Stimulated activated CD4-positive, alpha-beta T cell treated with anti-CD3 and anti-CD28 coated beads, TNF-alpha, amount 100 ng/mL, for 4 hours (primary cell): ENCODE results near the gene CAMK2A.
A peak's percentile ranks its signal among the peaks of the same experiment; 100 is the strongest.
"Not testable (repeated sequence)": the region's sequence is repeated elsewhere in the genome, so short reads cannot be mapped to it uniquely, and the experiment has no call there.

Experiments used
- DNase-seq, 3 experiments: peaks; one replicate each; pipeline ENCODE4 v3.0.0-alpha.2; 2020; ENCODE audit warnings: low read depth in 3 of 3

Gene CAMK2A

GRCh38 chr5:150234576-150235499 lies 54.7 kb downstream of the CAMK2A start:
- no peak for DNase-seq

DNA sequence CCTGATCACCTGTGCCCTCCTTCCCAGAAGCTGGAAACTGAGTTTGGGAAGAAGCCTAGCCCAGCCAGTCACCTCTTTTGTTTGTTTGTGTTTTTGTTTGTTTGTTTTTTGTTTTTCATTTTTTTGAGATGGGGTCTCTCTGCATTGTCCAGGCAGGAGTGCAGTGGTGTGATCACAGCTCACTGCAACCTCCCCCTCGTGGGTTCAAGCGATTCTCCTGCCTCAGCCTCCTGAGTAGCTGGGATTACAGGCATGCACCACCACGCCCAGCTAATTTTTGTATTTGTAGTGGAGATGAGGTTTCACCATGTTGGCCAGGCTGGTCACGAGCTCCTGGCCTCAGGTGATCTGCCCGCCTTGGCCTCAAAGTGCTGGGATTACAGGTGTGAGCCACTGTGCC lies 55.9 kb downstream of the CAMK2A start:
- not testable (repeated sequence) for DNase-seq

GRCh38 chr5:150230842-150231241 lies 58.7 kb downstream of the CAMK2A start:
- no peak for DNase-seq

DNA sequence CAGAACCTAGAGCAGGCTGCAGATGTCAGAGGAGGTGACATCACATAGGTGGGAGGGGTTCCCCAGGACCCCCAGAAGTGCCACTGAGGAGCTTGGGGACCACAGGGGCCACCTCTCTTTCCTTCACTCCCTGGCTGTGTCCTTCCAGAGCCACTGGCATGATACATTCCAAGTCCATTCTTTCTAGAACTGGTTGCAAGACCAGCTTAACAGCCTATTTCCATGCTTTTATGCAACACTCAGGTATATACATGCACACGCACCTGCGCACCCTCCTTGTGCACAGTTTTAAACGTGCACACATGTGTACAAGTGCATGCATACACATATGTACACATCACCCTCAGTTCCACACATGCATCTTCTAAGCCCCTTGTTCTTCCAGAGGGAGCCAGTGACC lies 60.0 kb downstream of the CAMK2A start:
- DNase-seq, result no peak

GRCh38 chr5:150227606-150228273 lies 61.8 kb downstream of the CAMK2A start:
- DNase-seq, result no peak

DNA sequence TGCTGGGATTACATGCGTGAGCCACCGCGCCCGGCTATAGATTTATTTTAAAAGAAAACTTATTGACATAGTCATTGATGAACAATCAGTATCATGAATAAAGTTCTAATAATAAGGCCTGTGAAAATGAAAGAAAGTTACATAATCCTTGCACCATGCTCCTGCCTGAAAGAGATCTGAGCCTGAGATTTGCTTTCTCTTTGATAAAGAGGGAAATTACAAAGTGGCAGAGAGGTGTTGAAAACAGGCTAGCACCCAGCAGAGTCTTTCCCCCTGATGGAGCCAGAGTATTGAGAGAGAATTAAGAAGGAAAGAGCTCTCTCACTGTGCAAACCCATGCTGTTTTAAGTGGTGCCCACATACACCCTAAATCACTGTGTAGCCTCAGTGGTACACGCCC lies 62.5 kb downstream of the CAMK2A start:
- DNase-seq, result no peak

GRCh38 chr5:150224483-150225027 lies 65.0 kb downstream of the CAMK2A start:
- no peak for DNase-seq

DNA sequence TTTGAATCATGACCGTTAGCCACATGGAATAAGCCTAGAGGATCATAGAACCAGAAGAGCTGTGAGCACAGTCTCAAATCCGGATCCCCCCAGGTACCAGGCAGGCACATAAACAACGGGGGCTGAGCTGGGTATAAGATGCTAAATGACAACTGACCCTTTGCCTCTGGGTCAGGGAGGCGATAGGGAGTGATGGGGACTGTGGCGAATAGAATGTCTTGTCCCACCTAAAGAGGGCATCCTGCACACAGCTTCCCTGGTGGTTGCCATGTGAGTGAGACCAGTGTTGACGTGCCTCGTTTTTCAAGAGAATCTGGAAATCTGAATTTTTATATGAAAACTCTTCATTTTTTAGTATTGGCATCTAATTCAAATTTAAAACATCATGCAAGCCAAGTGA lies 66.1 kb downstream of the CAMK2A start:
- DNase-seq, result no peak

DNA sequence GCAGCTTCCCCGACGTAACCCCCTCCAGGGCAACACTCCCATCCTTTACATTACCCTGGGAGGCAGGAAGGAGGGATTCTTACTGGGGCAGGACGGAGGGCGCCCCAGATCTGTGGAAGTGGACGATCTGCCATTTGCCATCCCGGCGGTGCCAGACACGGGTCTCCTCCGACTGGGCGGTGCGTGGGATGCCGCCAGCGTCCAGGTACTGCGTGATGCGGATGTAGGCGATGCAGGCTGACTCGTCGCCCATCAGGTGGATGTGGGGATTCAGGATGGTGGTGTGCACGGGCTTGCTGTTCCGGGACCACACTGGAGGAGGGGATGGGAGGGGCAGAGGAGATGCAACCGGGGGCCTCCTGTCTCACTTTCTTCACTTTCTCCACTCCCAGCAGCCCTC lies 66.7 kb downstream of the CAMK2A start:
- no peak for DNase-seq

GRCh38 chr5:150221471-150221870 lies 68.1 kb downstream of the CAMK2A start:
- DNase-seq, result no peak

DNA sequence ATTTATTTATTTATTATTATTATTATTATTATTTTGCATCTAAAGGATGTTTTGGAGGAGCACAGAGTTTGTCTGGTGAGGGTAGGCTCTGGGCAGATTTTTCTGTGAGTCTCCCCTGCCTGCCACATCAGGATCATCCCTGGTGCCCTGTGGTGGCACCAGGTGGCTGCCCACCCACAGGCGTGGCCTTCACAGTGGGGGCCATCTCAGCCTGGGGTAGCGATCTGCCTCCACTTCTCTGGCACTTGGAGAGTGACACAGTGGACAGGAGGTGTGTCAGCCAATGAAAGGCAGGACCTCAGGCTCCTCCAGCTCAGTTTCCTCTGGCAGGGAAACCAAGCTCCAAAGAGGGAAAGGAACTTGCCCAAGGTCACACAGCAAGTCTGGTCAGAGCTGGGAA lies 69.7 kb downstream of the CAMK2A start:
- no peak for DNase-seq

DNA sequence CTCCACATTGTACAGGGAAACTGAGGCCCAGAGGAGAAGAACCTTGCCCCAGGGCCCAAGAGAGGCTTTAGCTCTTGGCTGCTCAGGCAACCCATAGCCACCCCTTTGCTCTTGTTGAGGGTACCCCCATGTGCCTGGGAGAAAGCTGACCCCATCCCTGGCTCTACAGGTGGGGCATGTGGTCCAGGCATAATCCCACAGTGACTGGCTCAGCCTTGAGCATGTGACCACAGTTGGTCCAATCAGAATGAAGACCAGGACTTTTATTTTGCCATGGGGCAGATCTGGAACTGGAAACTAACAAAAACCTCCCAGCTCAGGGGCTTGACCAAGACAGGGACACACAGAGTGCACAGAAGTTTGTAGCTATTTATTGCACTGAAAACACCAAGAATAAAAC lies 70.4 kb downstream of the CAMK2A start:
- DNase-seq, result no peak

- DNase-seq, result no peak
These were observed 70.9 kb downstream of the CAMK2A start for GRCh38 chr5:150218693-150219035.

- peak; percentile 57 to 66 (median 65) for DNase-seq
These were observed 71.5 kb downstream of the CAMK2A start for GRCh38 chr5:150217873-150218692.

DNA sequence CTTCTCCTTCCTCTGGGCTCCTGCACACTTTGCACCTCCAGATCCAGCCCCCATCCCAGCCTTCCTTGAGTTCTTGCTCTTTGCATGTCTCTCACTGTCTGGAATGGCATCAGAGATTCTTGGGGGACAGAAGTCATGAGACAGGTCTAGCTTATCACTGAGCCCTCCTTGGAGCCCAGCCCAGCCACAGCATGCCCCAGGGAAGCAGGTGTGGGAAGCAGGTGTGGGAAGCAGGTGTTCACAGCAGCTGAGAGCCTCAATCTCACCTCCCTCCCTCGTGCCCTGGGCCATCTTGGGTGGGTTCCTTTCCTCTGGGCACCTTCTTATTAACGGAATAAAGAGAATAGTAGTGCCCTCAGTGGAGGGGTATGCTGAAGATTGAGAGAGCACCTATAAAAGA lies 72.5 kb downstream of the CAMK2A start:
- DNase-seq, result no peak

- DNase-seq, result no peak
These were observed 73.3 kb downstream of the CAMK2A start for GRCh38 chr5:150215979-150216944.

GRCh38 chr5:150214289-150214688 lies 75.3 kb downstream of the CAMK2A start:
- no peak for DNase-seq

DNA sequence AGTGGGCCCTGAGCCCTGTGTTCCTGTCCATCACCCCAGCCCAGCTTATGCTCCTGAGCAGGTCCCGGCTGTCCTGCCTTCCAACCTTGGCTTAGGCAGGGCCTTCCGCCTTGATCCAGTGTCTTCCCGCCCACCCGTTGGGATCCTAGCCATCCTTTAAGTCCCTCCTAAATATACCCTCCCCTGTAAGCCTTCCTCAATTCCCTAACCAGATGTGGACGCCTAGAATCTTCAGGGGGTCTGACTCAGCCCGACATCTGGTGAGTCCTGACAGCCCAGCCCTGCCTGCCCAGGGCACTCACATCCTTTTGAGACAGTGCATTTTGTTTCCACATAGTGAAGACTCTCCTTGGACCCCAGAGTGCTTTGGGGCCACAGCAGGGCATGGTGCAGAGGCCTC lies 76.0 kb downstream of the CAMK2A start:
- no peak for DNase-seq

- no peak for DNase-seq
These were observed 78.2 kb downstream of the CAMK2A start for GRCh38 chr5:150211156-150212030.

- DNase-seq, result no peak
These were observed 78.9 kb downstream of the CAMK2A start for GRCh38 chr5:150210644-150211043.
